GM23248 (cell line): ENCODE measurements around the gene SMG5. TPM values are rescaled to one million over a fixed set of nuclear protein-coding genes. Genes with fewer than 3 reads are reported as not detected.

Experiments
- DNase-seq: peaks from one replicate; pipeline ENCODE4 v3.0.0-alpha.2; 2015
- H2AFZ ChIP-seq: fragments of 200-600 bp; sonication (generic); 2 replicates; pipeline ENCODE4 v1.6.1; 2016; ENCODE audit warnings: antibody characterized with exemption
- H3F3A ChIP-seq: fragments of 200-600 bp; sonication (generic); 2 replicates; pipeline ENCODE4 v1.6.1; 2016; ENCODE audit warnings: mild to moderate bottlenecking, antibody characterized with exemption, mixed run types; ENCODE audit not compliant: insufficient read depth
- H3K27ac ChIP-seq: fragments of 200-600 bp; sonication (generic); 2 replicates; pipeline ENCODE4 v1.5.1; 2016; ENCODE audit warnings: mild to moderate bottlenecking
- H3K27me3 ChIP-seq: fragments of 200-600 bp; sonication (generic); replicated peaks from 2 replicates; pipeline ENCODE4 v1.6.1; 2016; ENCODE audit warnings: mild to moderate bottlenecking; ENCODE audit not compliant: insufficient read depth
- H3K36me3 ChIP-seq: fragments of 200-600 bp; sonication (generic); 2 replicates; pipeline ENCODE4 v1.6.1; 2016; ENCODE audit warnings: low read depth, mild to moderate bottlenecking
- H3K4me1 ChIP-seq: fragments of 200-600 bp; sonication (generic); 2 replicates; pipeline ENCODE4 v1.6.1; 2016; ENCODE audit warnings: mild to moderate bottlenecking; ENCODE audit not compliant: insufficient read depth
- H3K4me2 ChIP-seq: fragments of 200-600 bp; sonication (generic); one replicate; pipeline ENCODE4 v1.6.1; 2016; ENCODE audit warnings: mild to moderate bottlenecking; ENCODE audit not compliant: unreplicated experiment
- H3K4me3 ChIP-seq: fragments of 200-600 bp; sonication (generic); 2 replicates; pipeline ENCODE4 v1.5.1; 2016; ENCODE audit warnings: mild to moderate bottlenecking
- H3K79me2 ChIP-seq: fragments of 200-600 bp; sonication (generic); 2 replicates; pipeline ENCODE4 v1.6.1; 2016; ENCODE audit warnings: mild to moderate bottlenecking; ENCODE audit not compliant: insufficient read depth
- H3K9ac ChIP-seq: fragments of 200-600 bp; sonication (generic); 2 replicates; pipeline ENCODE4 v1.6.1; 2016; ENCODE audit warnings: mild to moderate bottlenecking
- H3K9me2 ChIP-seq: fragments of 200-600 bp; sonication (generic); 2 replicates; pipeline ENCODE4 v1.6.1; 2016; ENCODE audit warnings: mixed run types, mild to moderate bottlenecking, moderate library complexity; ENCODE audit not compliant: insufficient read depth
- H3K9me3 ChIP-seq: fragments of 200-600 bp; sonication (generic); one replicate; pipeline ENCODE4 v1.6.1; 2017; ENCODE audit warnings: low read depth
- H4K20me1 ChIP-seq: fragments of 200-600 bp; sonication (generic); 2 replicates; pipeline ENCODE4 v1.6.0; 2016; ENCODE audit not compliant: insufficient read depth
- EZH2 ChIP-seq: fragments of 200-600 bp; sonication (generic); IDR thresholded peaks from 2 replicates; pipeline ENCODE4 v1.6.1; 2018; ENCODE audit warnings: antibody characterized with exemption, mild to moderate bottlenecking; ENCODE audit not compliant: insufficient read depth, poor library complexity, severe bottlenecking
- EZH2phosphoT487 ChIP-seq: fragments of 200-600 bp; sonication (generic); IDR thresholded peaks from 2 replicates; pipeline ENCODE4 v1.6.1; 2018; ENCODE audit warnings: antibody characterized with exemption, moderate library complexity, mild to moderate bottlenecking, low read depth; ENCODE audit not compliant: insufficient read depth
- WGBS, 2 experiments: methylation state at CpG; one replicate each; pipeline ENCODE4 v1.1.6; 2015 to 2017; ENCODE audit warnings: low lambda C conversion rate in 2 of 2, low coverage in 1 of 2; ENCODE audit errors: missing lambda C conversion rate in 2 of 2; 5-methylcytosine and 5-hydroxymethylcytosine counted together
- in situ Hi-C: fragments of 300-500 bp; cut with MboI; formaldehyde crosslinking; loops from 2 replicates; pipeline ENCODE4 v1.15.0; 2020
- polyA plus RNA-seq: library from polyadenylated mRNA; unstranded; fragments of >200 nt; fragmentation: Nextera tagmentation; extraction: Ambion mirVana; gene quantifications from 2 replicates; pipeline ENCODE4 v1.2.1, GENCODE V29; 2016
- total RNA-seq: library from RNA; depleted of rRNA; stranded (reverse); fragments of >200 nt; shearing (Covaris generic); gene quantifications from 2 replicates; pipeline ENCODE4 v1.2.3, GENCODE V29; 2014

The SMG5 gene
- total and polyA plus RNA-seq, 2 experiments from 2014 or later = 32.2 to 60.0 TPM

- no peak for DNase-seq
- in situ Hi-C loops = loop anchor here (10.0 kb wide), 2 partner anchors 81 to 131 kb away; no protein-coding TSS in a partner anchor
Measured at GRCh38 chr1:156226116-156226538, 56.5 kb downstream of the SMG5 start.

GRCh38 chr1:156225677-156226014 lies 57.0 kb downstream of the SMG5 start:
- no peak for DNase-seq
- TF ChIP-seq EZH2 (no peak), EZH2phosphoT487 (no peak)
- Histone ChIP-seq H3K9me3 (no peaks in the 10 kb centered on the region), H3K4me2 (no peak overlapping the region), H3K36me3 (peaks cover 3% of the 10 kb centered on the region; the same call in 1 of the 2 replicates), H3K9me2 (no peaks in the 10 kb centered on the region), H3K4me1 (peaks cover 6% of the 10 kb centered on the region), H3F3A (peaks cover 7% of the 10 kb centered on the region; the same call in 1 of the 2 replicates), H3K9ac (no peak overlapping the region), H3K27me3 (no peaks in the 10 kb centered on the region), H3K79me2 (0 out of 2 replicates have a peak, but pooled peaks cover 11% of the 10 kb centered on the region), H3K4me3 (no peak overlapping the region), H4K20me1 (no peaks in the 10 kb centered on the region), H3K27ac (no peak overlapping the region), H2AFZ (no peak overlapping the region)
- 3 to 5% methylated on average over 2 of the region's 2 CpGs for WGBS, 2 experiments
- in situ Hi-C loops = loop anchor here (10.0 kb wide), 2 partner anchors 81 to 131 kb away; no protein-coding TSS in a partner anchor

More at GRCh38 chr1:156226116-156226538, 56.5 kb downstream of the SMG5 start:
- H2AFZ ChIP-seq = no peak overlapping the region
- no peak overlapping the region for H3K27ac ChIP-seq
- no peaks in the 10 kb centered on the region for H3K27me3 ChIP-seq
- H3K9me2 ChIP-seq = no peaks in the 10 kb centered on the region
- 89 to 91% methylated on average over 2 of the region's 2 CpGs for WGBS, 2 experiments
- peaks cover 7% of the 10 kb centered on the region; the same call in 1 of the 2 replicates for H3F3A ChIP-seq
- no peak overlapping the region for H3K4me2 ChIP-seq
- no peaks in the 10 kb centered on the region for H3K9me3 ChIP-seq
- H3K4me1 ChIP-seq = peaks cover 6% of the 10 kb centered on the region
- H3K9ac ChIP-seq = no peak overlapping the region
- 0 out of 2 replicates have a peak, but pooled peaks cover 6% of the 10 kb centered on the region for H3K79me2 ChIP-seq
- H4K20me1 ChIP-seq = no peaks in the 10 kb centered on the region
- H3K36me3 ChIP-seq = peaks cover 3% of the 10 kb centered on the region; the same call in 1 of the 2 replicates
- no peak for TF ChIP-seq EZH2
- no peak for TF ChIP-seq EZH2phosphoT487
- H3K4me3 ChIP-seq = no peak overlapping the region

- Histone ChIP-seq H4K20me1 (no peaks in the 10 kb centered on the region), H3K4me3 (no peak overlapping the region), H3F3A (peaks cover 22% of the 10 kb centered on the region), H3K4me1 (peaks cover 21% of the 10 kb centered on the region), H3K27me3 (no peaks in the 10 kb centered on the region), H3K79me2 (peaks cover 28% of the 10 kb centered on the region), H3K4me2 (no peak overlapping the region), H3K36me3 (peaks cover 3% of the 10 kb centered on the region; the same call in 1 of the 2 replicates), H3K9me3 (no peaks in the 10 kb centered on the region), H3K9me2 (no peaks in the 10 kb centered on the region), H3K9ac (no peak overlapping the region), H2AFZ (no peak overlapping the region), H3K27ac (no peak overlapping the region)
- TF ChIP-seq EZH2 (no peak), EZH2phosphoT487 (no peak)
- DNase-seq = no peak
- in situ Hi-C loops = loop anchor here (10.0 kb wide), 2 partner anchors 77 to 127 kb away; no protein-coding TSS in a partner anchor
- WGBS, 2 experiments = 93 to 96% methylated on average over 13 of the region's 13 CpGs
Measured at GRCh38 chr1:156221986-156222692, 60.5 kb downstream of the SMG5 start.

GRCh38 chr1:156220226-156220625 lies 62.4 kb downstream of the SMG5 start:
- H3K9ac ChIP-seq = no peak overlapping the region
- H3F3A ChIP-seq = peaks cover 22% of the 10 kb centered on the region
- no peak for DNase-seq
- no peaks in the 10 kb centered on the region for H3K27me3 ChIP-seq
- H3K4me3 ChIP-seq = no peak overlapping the region
- TF ChIP-seq EZH2 = no peak
- TF ChIP-seq EZH2phosphoT487 = no peak
- H3K79me2 ChIP-seq = peaks cover 39% of the 10 kb centered on the region
- no peak overlapping the region for H2AFZ ChIP-seq
- WGBS, 2 experiments = 89 to 93% methylated on average over 9 of the region's 9 CpGs
- in situ Hi-C loops = loop anchor here (10.0 kb wide), 2 partner anchors 75 to 125 kb away; no protein-coding TSS in a partner anchor
- H3K4me2 ChIP-seq = no peak overlapping the region
- no peaks in the 10 kb centered on the region for H3K9me3 ChIP-seq
- peaks cover 3% of the 10 kb centered on the region; the same call in 1 of the 2 replicates for H3K36me3 ChIP-seq
- H3K27ac ChIP-seq = no peak overlapping the region
- H4K20me1 ChIP-seq = no peaks in the 10 kb centered on the region
- H3K4me1 ChIP-seq = peaks cover 21% of the 10 kb centered on the region
- H3K9me2 ChIP-seq = no peaks in the 10 kb centered on the region
